GM21786 (cell line): Measurements from ENCODE around the gene RPS3.

Experiments
- ATAC-seq: cut with Tn5 transposase; IDR thresholded peaks from one replicate; pipeline ENCODE4 v1.9.1; 2021; ENCODE audit not compliant: unreplicated experiment

RPS3 gene

GRCh38 chr11:75413864-75414263, 14.5 kb downstream of the RPS3 start:
- no peak for ATAC-seq

- ATAC-seq: no peak
These were observed 21.1 kb downstream of the RPS3 start for GRCh38 chr11:75420224-75421034.

GRCh38 chr11:75421035-75421602, 21.8 kb downstream of the RPS3 start:
- ATAC-seq: no peak

- no peak for ATAC-seq
These were observed 22.6 kb downstream of the RPS3 start for GRCh38 chr11:75421902-75422247.

GRCh38 chr11:75422248-75423231, 23.2 kb downstream of the RPS3 start:
- ATAC-seq: no peak

- no peak for ATAC-seq
These were observed 24.4 kb downstream of the RPS3 start for GRCh38 chr11:75423721-75424120.

- no peak for ATAC-seq
These were observed 25.1 kb downstream of the RPS3 start for GRCh38 chr11:75424396-75424795.

- no peak for ATAC-seq
These were observed 26.1 kb downstream of the RPS3 start for GRCh38 chr11:75425422-75425821.

GRCh38 chr11:75426720-75427086, 27.4 kb downstream of the RPS3 start:
- ATAC-seq: no peak

GRCh38 chr11:75427181-75427580, 27.9 kb downstream of the RPS3 start:
- no peak for ATAC-seq

- no peak for ATAC-seq
These were observed 29.0 kb downstream of the RPS3 start for GRCh38 chr11:75428281-75428724.

- no peak for ATAC-seq
These were observed 29.8 kb downstream of the RPS3 start for GRCh38 chr11:75428989-75429640.

GRCh38 chr11:75429641-75429901, 30.3 kb downstream of the RPS3 start:
- no peak for ATAC-seq

- ATAC-seq: no peak
These were observed 30.8 kb downstream of the RPS3 start for GRCh38 chr11:75429902-75430713.

GRCh38 chr11:75430714-75431532, 31.6 kb downstream of the RPS3 start:
- ATAC-seq: no peak

- no peak for ATAC-seq
These were observed 32.5 kb downstream of the RPS3 start for GRCh38 chr11:75431533-75432525.

GRCh38 chr11:75432911-75433321, 33.6 kb downstream of the RPS3 start, which contains the start of gene KLHL35:
KLHL35 (minus strand) TSS chr11:75433203; CDS start chr11:75430629, 2,574 bp downstream.
- no peak for ATAC-seq

- ATAC-seq: no peak
These were observed 34.1 kb downstream of the RPS3 start for GRCh38 chr11:75433443-75433842.
